ENCODE results near the gene TOX3. TPM values are rescaled to one million over a fixed set of nuclear protein-coding genes. Genes with fewer than 3 reads are reported as not detected.
A peak's percentile ranks its signal among the peaks of the same experiment; 100 is the strongest.

The TOX3 gene
- total RNA-seq, 1 donor from 2014 or later, result 10.5 TPM

DNA sequence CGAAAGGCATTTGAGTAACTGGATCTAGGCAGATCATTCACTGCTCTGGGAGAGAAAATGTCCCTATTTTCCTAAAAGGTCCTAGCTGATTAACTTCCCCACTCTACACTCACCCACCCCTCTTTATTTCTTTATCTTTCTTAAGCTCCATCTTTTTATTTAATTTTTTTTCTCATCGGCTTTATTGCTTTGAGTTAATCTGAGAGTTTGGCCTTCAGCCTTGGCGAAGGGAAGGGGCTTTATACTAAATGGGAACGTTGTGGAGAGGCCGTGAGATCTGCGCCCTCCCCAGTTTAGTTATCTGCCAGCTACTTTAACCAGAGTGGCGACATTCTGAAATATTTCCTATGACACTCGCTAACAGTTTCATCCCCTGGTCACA, 882 bp upstream of the TOX3 start:
- no peak for DNase-seq (ENCODE audit: low read depth)
- peak overlapping the region; percentile 47 for H3K4me3 ChIP-seq (ENCODE audit: low read depth, low read length)
- TF ChIP-seq, protein P1, sequence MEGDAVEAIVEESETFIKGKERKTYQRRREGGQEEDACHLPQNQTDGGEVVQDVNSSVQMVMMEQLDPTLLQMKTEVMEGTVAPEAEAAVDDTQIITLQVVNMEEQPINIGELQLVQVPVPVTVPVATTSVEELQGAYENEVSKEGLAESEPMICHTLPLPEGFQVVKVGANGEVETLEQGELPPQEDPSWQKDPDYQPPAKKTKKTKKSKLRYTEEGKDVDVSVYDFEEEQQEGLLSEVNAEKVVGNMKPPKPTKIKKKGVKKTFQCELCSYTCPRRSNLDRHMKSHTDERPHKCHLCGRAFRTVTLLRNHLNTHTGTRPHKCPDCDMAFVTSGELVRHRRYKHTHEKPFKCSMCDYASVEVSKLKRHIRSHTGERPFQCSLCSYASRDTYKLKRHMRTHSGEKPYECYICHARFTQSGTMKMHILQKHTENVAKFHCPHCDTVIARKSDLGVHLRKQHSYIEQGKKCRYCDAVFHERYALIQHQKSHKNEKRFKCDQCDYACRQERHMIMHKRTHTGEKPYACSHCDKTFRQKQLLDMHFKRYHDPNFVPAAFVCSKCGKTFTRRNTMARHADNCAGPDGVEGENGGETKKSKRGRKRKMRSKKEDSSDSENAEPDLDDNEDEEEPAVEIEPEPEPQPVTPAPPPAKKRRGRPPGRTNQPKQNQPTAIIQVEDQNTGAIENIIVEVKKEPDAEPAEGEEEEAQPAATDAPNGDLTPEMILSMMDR (conservative IDR thresholded peaks at IDR 0.05; ENCODE audit: low read depth, low read length), result no peak

- TF ChIP-seq, protein P1 (conservative IDR thresholded peaks at IDR 0.05; ENCODE audit: low read depth, low read length), result no peak
- DNase-seq (ENCODE audit: low read depth), result no peak
- H3K4me3 ChIP-seq (ENCODE audit: low read depth, low read length), result peak overlapping the region; percentile 80
Observed at GRCh38 chr16:52546291-52547003, 496 bp downstream of the TOX3 start.

- TF ChIP-seq, protein P1 (conservative IDR thresholded peaks at IDR 0.05; ENCODE audit: low read depth, low read length), result no peak
- DNase-seq (ENCODE audit: low read depth), result no peak
- peak overlapping the region; percentile 80 for H3K4me3 ChIP-seq (ENCODE audit: low read depth, low read length)
Observed at GRCh38 chr16:52545898-52546266, 1.1 kb downstream of the TOX3 start.

- TF ChIP-seq, protein P1 (conservative IDR thresholded peaks at IDR 0.05; ENCODE audit: low read depth, low read length), result no peak
- peak overlapping the region; percentile 80 for H3K4me3 ChIP-seq (ENCODE audit: low read depth, low read length)
- DNase-seq (ENCODE audit: low read depth), result no peak
Observed at GRCh38 chr16:52545222-52545897, 1.6 kb downstream of the TOX3 start.

GRCh38 chr16:52544703-52545102, 2.2 kb downstream of the TOX3 start:
- peak overlapping the region; percentile 80 for H3K4me3 ChIP-seq (ENCODE audit: low read depth, low read length)
- TF ChIP-seq, protein P1 (conservative IDR thresholded peaks at IDR 0.05; ENCODE audit: low read depth, low read length), result no peak

GRCh38 chr16:52543654-52544053, 3.3 kb downstream of the TOX3 start:
- DNase-seq (ENCODE audit: low read depth), result no peak
- TF ChIP-seq, protein P1 (conservative IDR thresholded peaks at IDR 0.05; ENCODE audit: low read depth, low read length), result no peak
- H3K4me3 ChIP-seq (ENCODE audit: low read depth, low read length), result peak overlapping the region; percentile 1

More at GRCh38 chr16:52544703-52545102, 2.2 kb downstream of the TOX3 start:
- DNase-seq (ENCODE audit: low read depth), result no peak

Data from epithelial cell of proximal tubule (primary cell).